DND-41 (cell line): ENCODE data around the gene MOGAT1.

Source experiments
- EZH2 ChIP-seq: IDR thresholded peaks from 3 replicates; pipeline ENCODE4 v1.6.1; 2012; ENCODE audit warnings: borderline replicate concordance, low read depth, mild to moderate bottlenecking, moderate library complexity, low read length, inconsistent platforms; ENCODE audit not compliant: severe bottlenecking
- TF ChIP-seq, protein P1 (sequence below): IDR thresholded peaks from 2 replicates; pipeline ENCODE4 v1.5.1; 2012; ENCODE audit warnings: borderline replicate concordance, low read length, moderate library complexity, mild to moderate bottlenecking; ENCODE audit not compliant: poor library complexity, severe bottlenecking; ENCODE audit errors: extremely low read depth

DNA sequence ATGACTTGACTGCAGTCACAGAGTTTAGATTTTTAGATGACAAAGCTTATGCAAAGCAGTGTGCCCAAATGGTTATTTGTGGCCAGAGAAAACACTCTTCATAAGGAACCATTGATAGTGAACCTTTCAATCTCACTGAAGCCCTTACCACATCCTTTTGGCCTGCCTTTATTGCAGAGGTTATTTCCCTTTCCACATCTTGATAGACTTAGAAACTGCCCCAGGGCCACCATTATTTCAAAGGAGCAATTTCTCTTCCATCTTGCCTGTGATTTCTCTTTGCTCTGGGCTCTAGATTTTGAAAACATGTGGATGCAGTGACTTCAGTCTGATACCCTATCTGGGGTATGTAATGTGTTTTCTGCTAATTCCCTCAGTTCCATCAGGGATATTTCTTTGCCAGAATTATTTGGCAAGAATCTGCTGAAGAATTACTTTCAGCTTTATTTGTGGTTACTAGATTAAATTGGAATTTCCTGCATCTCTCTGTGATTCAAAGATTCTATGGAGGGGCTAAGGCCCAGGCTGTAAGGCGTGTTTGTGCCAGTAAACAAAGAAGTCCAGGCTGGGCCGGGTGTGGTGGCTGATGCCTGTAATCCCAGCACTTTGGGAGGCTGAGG lies 51.0 kb downstream of the MOGAT1 start:
- no peak for TF ChIP-seq EZH2
- TF ChIP-seq, protein P1, sequence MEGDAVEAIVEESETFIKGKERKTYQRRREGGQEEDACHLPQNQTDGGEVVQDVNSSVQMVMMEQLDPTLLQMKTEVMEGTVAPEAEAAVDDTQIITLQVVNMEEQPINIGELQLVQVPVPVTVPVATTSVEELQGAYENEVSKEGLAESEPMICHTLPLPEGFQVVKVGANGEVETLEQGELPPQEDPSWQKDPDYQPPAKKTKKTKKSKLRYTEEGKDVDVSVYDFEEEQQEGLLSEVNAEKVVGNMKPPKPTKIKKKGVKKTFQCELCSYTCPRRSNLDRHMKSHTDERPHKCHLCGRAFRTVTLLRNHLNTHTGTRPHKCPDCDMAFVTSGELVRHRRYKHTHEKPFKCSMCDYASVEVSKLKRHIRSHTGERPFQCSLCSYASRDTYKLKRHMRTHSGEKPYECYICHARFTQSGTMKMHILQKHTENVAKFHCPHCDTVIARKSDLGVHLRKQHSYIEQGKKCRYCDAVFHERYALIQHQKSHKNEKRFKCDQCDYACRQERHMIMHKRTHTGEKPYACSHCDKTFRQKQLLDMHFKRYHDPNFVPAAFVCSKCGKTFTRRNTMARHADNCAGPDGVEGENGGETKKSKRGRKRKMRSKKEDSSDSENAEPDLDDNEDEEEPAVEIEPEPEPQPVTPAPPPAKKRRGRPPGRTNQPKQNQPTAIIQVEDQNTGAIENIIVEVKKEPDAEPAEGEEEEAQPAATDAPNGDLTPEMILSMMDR, result no peak
